Hepatocyte (in vitro differentiated cells): Measurements from ENCODE around the gene CDKN2AIPNL. TPM values are rescaled to one million over a fixed set of nuclear protein-coding genes. Genes with fewer than 3 reads are reported as not detected.
A peak's percentile ranks its signal among the peaks of the same experiment; 100 is the strongest.

Experiments used
- DNase-seq: peaks from one replicate; pipeline ENCODE4 v3.0.0-alpha.2; 2016; ENCODE audit warnings: low spot score
- H2AFZ ChIP-seq: fragments of 200-600 bp; sonication (generic); 2 replicates; pipeline ENCODE4 v1.6.0; 2016; ENCODE audit warnings: antibody characterized with exemption, mild to moderate bottlenecking
- H3K27ac ChIP-seq: fragments of 200-600 bp; sonication (generic); 2 replicates; pipeline ENCODE4 v1.5.1; 2016; ENCODE audit warnings: mild to moderate bottlenecking
- H3K27me3 ChIP-seq: fragments of 200-600 bp; sonication (generic); 2 replicates; pipeline ENCODE4 v1.6.1; 2016
- H3K36me3 ChIP-seq: fragments of 200-600 bp; sonication (generic); replicated peaks from 2 replicates; pipeline ENCODE4 v1.5.1; 2016; ENCODE audit warnings: low read depth; ENCODE audit not compliant: insufficient read depth
- H3K4me1 ChIP-seq: fragments of 200-600 bp; sonication (generic); 2 replicates; pipeline ENCODE4 v1.5.1; 2016; ENCODE audit warnings: mild to moderate bottlenecking, moderate library complexity; ENCODE audit not compliant: insufficient read depth
- H3K4me2 ChIP-seq: fragments of 200-600 bp; sonication (generic); 2 replicates; pipeline ENCODE4 v1.6.0; 2016
- H3K4me3 ChIP-seq: fragments of 200-600 bp; sonication (generic); 2 replicates; pipeline ENCODE4 v1.5.1; 2016; ENCODE audit warnings: mild to moderate bottlenecking
- H3K79me2 ChIP-seq: fragments of 200-600 bp; sonication (generic); 2 replicates; pipeline ENCODE4 v1.6.0; 2017; ENCODE audit warnings: mild to moderate bottlenecking
- H3K9me2 ChIP-seq: fragments of 200-600 bp; sonication (generic); replicated peaks from 2 replicates; pipeline ENCODE4 v1.6.0; 2017; ENCODE audit warnings: mild to moderate bottlenecking; ENCODE audit not compliant: insufficient read depth
- H3K9me3 ChIP-seq: fragments of 200-600 bp; sonication (generic); 2 replicates; pipeline ENCODE4 v1.5.1; 2016; ENCODE audit warnings: low read depth, mild to moderate bottlenecking
- H4K20me1 ChIP-seq: fragments of 200-600 bp; sonication (generic); 2 replicates; pipeline ENCODE4 v1.6.0; 2016; ENCODE audit warnings: mild to moderate bottlenecking; ENCODE audit not compliant: insufficient read depth, poor library complexity, severe bottlenecking
- EZH2 ChIP-seq: fragments of 200-600 bp; sonication (generic); IDR thresholded peaks from 2 replicates; pipeline ENCODE4 v1.6.1; 2016; ENCODE audit warnings: antibody characterized with exemption, mild to moderate bottlenecking, borderline replicate concordance
- EZH2phosphoT487 ChIP-seq: fragments of 200-600 bp; sonication (generic); IDR thresholded peaks from one replicate; pipeline ENCODE4 v1.6.1; 2018; ENCODE audit warnings: antibody characterized with exemption, mild to moderate bottlenecking, low read depth, moderate library complexity; ENCODE audit not compliant: unreplicated experiment, severe bottlenecking
- WGBS: methylation state at CpG from one replicate; pipeline ENCODE4 v1.1.6; 2016; ENCODE audit warnings: low lambda C conversion rate; ENCODE audit errors: missing lambda C conversion rate; 5-methylcytosine and 5-hydroxymethylcytosine counted together
- polyA plus RNA-seq: library from polyadenylated mRNA; unstranded; fragments of >200 nt; fragmentation: Nextera tagmentation; extraction: Ambion mirVana; gene quantifications from 2 replicates; pipeline ENCODE4 v1.2.1, GENCODE V29; 2016
- total RNA-seq: library from RNA; depleted of rRNA; stranded (reverse); fragments of >200 nt; gene quantifications from 2 replicates; pipeline ENCODE4 v1.2.3, GENCODE V29; 2014
- TF ChIP-seq, protein P1 (sequence below): fragments of 200-600 bp; sonication (generic); IDR thresholded peaks from 2 replicates; pipeline ENCODE4 v1.5.1; 2016; ENCODE audit warnings: antibody characterized with exemption, mild to moderate bottlenecking; ENCODE audit not compliant: poor library complexity

Gene CDKN2AIPNL
- total and polyA plus RNA-seq, 2 experiments from 2014 or later, result 24.1 to 30.0 TPM

- TF ChIP-seq EZH2 (no peak), EZH2phosphoT487 (no peak)
- TF ChIP-seq, protein P1, sequence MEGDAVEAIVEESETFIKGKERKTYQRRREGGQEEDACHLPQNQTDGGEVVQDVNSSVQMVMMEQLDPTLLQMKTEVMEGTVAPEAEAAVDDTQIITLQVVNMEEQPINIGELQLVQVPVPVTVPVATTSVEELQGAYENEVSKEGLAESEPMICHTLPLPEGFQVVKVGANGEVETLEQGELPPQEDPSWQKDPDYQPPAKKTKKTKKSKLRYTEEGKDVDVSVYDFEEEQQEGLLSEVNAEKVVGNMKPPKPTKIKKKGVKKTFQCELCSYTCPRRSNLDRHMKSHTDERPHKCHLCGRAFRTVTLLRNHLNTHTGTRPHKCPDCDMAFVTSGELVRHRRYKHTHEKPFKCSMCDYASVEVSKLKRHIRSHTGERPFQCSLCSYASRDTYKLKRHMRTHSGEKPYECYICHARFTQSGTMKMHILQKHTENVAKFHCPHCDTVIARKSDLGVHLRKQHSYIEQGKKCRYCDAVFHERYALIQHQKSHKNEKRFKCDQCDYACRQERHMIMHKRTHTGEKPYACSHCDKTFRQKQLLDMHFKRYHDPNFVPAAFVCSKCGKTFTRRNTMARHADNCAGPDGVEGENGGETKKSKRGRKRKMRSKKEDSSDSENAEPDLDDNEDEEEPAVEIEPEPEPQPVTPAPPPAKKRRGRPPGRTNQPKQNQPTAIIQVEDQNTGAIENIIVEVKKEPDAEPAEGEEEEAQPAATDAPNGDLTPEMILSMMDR, result no peak
- no peaks in the 10 kb centered on the region for H3K9me2 ChIP-seq
- peaks cover 34% of the 10 kb centered on the region for H3K79me2 ChIP-seq
- H3K36me3 ChIP-seq, result no peaks in the 10 kb centered on the region
- H3K9me3 ChIP-seq, result no peaks in the 10 kb centered on the region
- H3K4me3 ChIP-seq, result no peak overlapping the region
- H4K20me1 ChIP-seq, result no peaks in the 10 kb centered on the region
- 96% methylated on average over 1 of the region's 1 CpG for WGBS
- no peak overlapping the region for H2AFZ ChIP-seq
- H3K27me3 ChIP-seq, result no peaks in the 10 kb centered on the region
- peak overlapping the region; percentile 84 for H3K4me2 ChIP-seq
- DNase-seq, result no peak
- no peak overlapping the region for H3K27ac ChIP-seq
- H3K4me1 ChIP-seq, result peaks cover 4% of the 10 kb centered on the region
Observed at GRCh38 chr5:134365604-134366003, 46.1 kb downstream of the CDKN2AIPNL start.

DNA sequence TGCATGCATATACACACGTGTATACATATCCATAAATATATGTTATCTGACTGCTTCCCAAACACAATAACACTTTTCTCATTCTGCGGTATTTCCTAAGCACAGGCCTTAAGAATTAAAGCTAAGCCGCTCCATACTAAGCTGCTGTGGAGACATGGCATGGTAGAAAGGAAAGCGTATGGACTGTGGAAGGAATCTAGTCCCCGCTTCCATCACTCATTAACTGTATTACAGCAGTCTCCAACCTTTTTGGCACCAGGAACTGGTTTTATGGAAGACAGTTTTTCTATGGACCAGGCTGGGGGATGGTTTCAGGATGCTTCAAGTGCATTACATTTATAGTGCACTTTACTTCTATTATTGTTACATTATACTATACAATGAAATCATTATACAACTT, 56.0 kb downstream of the CDKN2AIPNL start:
- Histone ChIP-seq H2AFZ (no peak overlapping the region), H3K4me3 (no peak overlapping the region), H3K9me3 (no peaks in the 10 kb centered on the region), H4K20me1 (no peaks in the 10 kb centered on the region), H3K4me2 (no peak overlapping the region), H3K36me3 (no peaks in the 10 kb centered on the region), H3K27ac (no peak overlapping the region), H3K4me1 (no peaks in the 10 kb centered on the region), H3K27me3 (no peaks in the 10 kb centered on the region), H3K79me2 (no peaks in the 10 kb centered on the region), H3K9me2 (no peaks in the 10 kb centered on the region)
- no peak for TF ChIP-seq EZH2
- TF ChIP-seq, protein P1, result no peak
- TF ChIP-seq EZH2phosphoT487, result no peak
- DNase-seq, result no peak
- WGBS, result 90% methylated on average over 5 of the region's 5 CpGs

Other genes with a start within 250 kb of the CDKN2AIPNL start
- gene SKP1, start 234.9 kb downstream of the CDKN2AIPNL start, total RNA-seq, result 500 and 543 TPM in 2 replicates
- gene SKP1, start 234.9 kb downstream of the CDKN2AIPNL start, polyA plus RNA-seq, result 719 and 723 TPM in 2 replicates
- 186 and 195 TPM in 2 replicates for gene PPP2CA, start 185.8 kb downstream of the CDKN2AIPNL start, total RNA-seq
- gene PPP2CA, start 185.8 kb downstream of the CDKN2AIPNL start, polyA plus RNA-seq, result 232 and 249 TPM in 2 replicates
- gene CDKL3, start 44.7 kb downstream of the CDKN2AIPNL start, total RNA-seq, result 1.4 and 3.4 TPM in 2 replicates
- 1.1 and 1.4 TPM in 2 replicates for gene CDKL3, start 44.7 kb downstream of the CDKN2AIPNL start, polyA plus RNA-seq
- gene UBE2B, start 40.3 kb downstream of the CDKN2AIPNL start, total RNA-seq, result 78.9 and 82.0 TPM in 2 replicates
- gene UBE2B, start 40.3 kb downstream of the CDKN2AIPNL start, polyA plus RNA-seq, result 117 and 128 TPM in 2 replicates
- gene JADE2, start 113.8 kb upstream of the CDKN2AIPNL start, total RNA-seq, result 35.4 and 36.1 TPM in 2 replicates
- gene JADE2, start 113.8 kb upstream of the CDKN2AIPNL start, polyA plus RNA-seq, result 14.9 and 15.2 TPM in 2 replicates
- gene SAR1B, start 220.9 kb upstream of the CDKN2AIPNL start, total RNA-seq, result 119 and 125 TPM in 2 replicates
- gene SAR1B, start 220.9 kb upstream of the CDKN2AIPNL start, polyA plus RNA-seq, result 73.2 and 80.5 TPM in 2 replicates
- 59.9 and 69.4 TPM in 2 replicates for gene SEC24A, start 236.9 kb upstream of the CDKN2AIPNL start, total RNA-seq
- 17.2 and 18.9 TPM in 2 replicates for gene SEC24A, start 236.9 kb upstream of the CDKN2AIPNL start, polyA plus RNA-seq